GM13976 (cell line): ENCODE measurements around the gene KIFAP3.

Experiments
- DNase-seq: peaks from one replicate; pipeline ENCODE4 v3.0.0; 2012; ENCODE audit warnings: low spot score
- in situ Hi-C: fragments of 300-500 bp; cut with MboI; formaldehyde crosslinking; loops from one replicate; pipeline ENCODE4 v1.12.0; 2022; ENCODE audit warnings: low sequenced_read_pairs, mixed read lengths, inconsistent platforms; ENCODE audit not compliant: unreplicated experiment
- TF ChIP-seq, protein P1 (sequence below): IDR thresholded peaks from 2 replicates; pipeline ENCODE4 v1.5.1; 2012; ENCODE audit warnings: borderline replicate concordance, mild to moderate bottlenecking; ENCODE audit not compliant: insufficient read depth; ENCODE audit errors: extremely low read depth, missing control alignments, control extremely low read depth

Gene KIFAP3

DNA sequence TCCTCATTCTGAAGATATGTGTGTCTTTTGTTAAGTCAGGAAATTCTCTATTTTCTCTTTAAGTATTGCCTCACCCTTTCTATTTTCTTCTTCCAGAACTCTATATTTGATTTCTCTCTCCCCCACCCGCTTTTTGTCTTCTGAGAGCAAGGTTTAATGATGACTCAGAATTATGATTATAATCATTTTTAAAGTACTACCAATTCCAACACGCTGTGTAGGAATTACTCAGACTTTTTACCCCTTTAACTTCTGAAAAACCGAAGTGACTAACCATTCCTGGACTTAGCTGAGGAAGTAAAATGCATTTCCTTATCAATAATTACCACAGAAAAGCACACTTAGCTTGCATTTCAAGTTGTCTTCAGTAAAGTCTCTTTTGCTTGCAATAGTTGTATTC is 160.0 kb downstream of the KIFAP3 start:
- no peak for DNase-seq
- TF ChIP-seq, protein P1, sequence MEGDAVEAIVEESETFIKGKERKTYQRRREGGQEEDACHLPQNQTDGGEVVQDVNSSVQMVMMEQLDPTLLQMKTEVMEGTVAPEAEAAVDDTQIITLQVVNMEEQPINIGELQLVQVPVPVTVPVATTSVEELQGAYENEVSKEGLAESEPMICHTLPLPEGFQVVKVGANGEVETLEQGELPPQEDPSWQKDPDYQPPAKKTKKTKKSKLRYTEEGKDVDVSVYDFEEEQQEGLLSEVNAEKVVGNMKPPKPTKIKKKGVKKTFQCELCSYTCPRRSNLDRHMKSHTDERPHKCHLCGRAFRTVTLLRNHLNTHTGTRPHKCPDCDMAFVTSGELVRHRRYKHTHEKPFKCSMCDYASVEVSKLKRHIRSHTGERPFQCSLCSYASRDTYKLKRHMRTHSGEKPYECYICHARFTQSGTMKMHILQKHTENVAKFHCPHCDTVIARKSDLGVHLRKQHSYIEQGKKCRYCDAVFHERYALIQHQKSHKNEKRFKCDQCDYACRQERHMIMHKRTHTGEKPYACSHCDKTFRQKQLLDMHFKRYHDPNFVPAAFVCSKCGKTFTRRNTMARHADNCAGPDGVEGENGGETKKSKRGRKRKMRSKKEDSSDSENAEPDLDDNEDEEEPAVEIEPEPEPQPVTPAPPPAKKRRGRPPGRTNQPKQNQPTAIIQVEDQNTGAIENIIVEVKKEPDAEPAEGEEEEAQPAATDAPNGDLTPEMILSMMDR, result no peak
- in situ Hi-C loops, result no loop called here

DNA sequence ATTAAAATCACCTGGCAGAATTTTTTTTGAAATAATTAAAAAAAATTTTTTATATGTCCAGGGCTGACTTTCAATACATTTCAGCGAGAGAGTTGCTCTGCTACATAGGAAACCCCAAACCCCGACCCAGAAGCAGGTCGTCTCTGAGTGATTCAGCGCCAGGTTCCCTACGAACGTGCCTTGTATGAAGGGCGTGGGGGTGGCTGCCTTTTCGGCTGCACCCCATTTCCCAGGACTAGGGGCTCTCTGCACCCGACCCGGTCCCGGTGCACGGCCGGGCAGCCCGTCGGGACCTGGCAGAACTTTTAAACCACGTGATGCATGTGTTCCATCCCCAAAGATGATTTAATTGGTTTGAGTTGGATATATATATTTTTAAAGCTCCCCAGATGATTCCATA is 165.0 kb downstream of the KIFAP3 start:
- in situ Hi-C loops, result no loop called here
- DNase-seq, result no peak
- TF ChIP-seq, protein P1, result no peak

DNA sequence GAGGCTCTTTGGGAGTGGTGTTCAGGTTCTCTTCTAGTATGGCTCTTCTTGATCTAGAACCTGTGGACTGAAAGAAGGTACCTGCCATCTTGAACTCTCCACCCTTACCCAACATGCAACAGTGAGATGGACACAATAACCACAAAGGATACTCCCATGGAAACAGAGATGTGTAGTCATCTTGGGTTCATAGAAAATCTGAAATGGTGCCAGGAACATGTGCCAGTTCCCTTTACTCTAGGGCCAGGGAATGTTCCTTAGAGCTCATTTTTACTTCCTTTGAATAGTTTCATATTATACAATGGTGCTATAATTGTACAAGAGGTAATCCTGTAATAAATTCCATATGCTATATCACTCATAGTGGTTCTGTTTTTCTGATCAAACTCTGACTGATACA is 167.6 kb downstream of the KIFAP3 start:
- no peak for DNase-seq
- in situ Hi-C loops, result no loop called here
- TF ChIP-seq, protein P1, result no peak

DNA sequence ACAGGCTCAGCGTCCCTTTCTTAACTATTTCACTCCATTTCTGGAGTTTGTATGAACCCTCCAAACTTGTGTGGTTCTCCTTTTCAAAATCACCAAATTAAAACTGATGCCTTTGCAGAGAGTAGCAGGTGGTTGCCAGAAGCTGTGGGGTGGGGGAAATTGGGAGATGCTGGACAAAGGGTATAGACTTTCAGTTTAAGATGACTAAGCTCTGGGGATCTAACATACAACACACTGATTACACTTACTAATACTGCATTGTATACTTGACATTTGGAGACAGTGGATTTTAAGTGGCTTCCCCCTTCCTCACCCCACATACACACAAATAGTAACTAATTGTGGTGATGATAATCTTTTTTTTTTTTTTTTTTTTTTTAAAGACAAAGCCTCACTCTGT is 169.7 kb downstream of the KIFAP3 start:
- no peak for DNase-seq
- in situ Hi-C loops, result no loop called here
- TF ChIP-seq, protein P1, result no peak

DNA sequence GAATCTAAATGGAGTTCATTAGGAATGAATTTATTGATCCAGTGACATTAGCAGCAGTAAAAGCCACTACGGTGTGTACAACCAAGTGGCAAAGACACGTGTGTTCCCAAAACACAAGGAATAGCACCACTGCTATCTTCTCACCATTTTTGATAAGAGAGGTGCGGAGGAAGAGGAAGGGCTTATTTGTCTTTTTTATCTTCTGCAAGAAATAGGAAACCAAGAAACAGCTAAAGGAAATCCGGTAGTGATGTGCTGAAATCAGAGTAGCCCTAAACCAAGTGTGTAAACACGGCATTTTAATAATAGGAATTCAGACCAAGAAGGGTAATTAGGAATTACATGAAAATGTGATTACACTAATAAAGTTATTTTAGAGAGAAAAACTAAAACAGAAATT is 171.7 kb downstream of the KIFAP3 start:
- in situ Hi-C loops, result no loop called here
- TF ChIP-seq, protein P1, result no peak
- DNase-seq, result no peak

DNA sequence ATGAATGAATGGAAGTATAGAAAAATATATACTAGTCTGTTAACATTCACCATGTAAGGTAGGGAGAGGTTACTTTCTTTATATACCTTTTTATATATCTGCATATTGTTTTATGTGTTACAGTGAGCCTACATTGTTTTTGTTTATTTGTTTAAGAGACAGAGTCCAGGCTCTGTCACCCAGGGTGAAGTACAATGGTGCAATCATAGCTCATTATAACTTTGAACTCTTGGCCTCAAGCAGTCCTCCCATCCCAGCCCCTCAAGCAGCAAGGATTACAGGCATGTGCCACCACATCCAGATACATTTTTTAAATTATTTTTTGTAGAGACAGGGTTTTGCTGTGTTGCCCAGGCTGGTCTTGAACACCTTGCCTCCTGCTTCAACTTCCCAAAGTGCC is 173.4 kb downstream of the KIFAP3 start:
- TF ChIP-seq, protein P1, result no peak
- in situ Hi-C loops, result no loop called here
- DNase-seq, result no peak

DNA sequence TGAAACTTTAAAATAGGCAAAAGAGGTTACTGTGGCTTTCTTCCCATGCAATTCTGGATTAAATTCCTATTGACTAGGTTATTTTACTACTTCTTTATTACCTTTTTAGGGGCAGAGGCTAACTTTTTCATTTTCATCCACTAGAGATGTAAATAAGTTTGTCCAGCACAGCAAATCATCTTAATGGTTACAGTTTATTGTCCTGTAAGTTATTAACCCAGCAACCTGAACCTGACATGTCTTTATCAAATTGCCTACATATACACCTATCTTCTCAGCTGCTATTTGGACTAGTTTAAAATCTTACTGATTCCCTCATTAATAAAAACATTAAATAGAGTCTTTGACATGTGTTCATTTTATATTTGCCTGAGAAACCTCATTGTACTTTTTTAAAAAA is 173.9 kb downstream of the KIFAP3 start:
- in situ Hi-C loops, result no loop called here
- no peak for DNase-seq

More for the DNA sequence above, 173.9 kb downstream of the KIFAP3 start:
- TF ChIP-seq, protein P1, result no peak
